Superior temporal gyrus (tissue), 1 donor: ENCODE results near the gene SMYD1.

Experiments used
- DNase-seq: peaks from one replicate; pipeline ENCODE4 v3.0.0-alpha.2; 2016; ENCODE audit errors: extremely low spot score

Gene SMYD1

DNA sequence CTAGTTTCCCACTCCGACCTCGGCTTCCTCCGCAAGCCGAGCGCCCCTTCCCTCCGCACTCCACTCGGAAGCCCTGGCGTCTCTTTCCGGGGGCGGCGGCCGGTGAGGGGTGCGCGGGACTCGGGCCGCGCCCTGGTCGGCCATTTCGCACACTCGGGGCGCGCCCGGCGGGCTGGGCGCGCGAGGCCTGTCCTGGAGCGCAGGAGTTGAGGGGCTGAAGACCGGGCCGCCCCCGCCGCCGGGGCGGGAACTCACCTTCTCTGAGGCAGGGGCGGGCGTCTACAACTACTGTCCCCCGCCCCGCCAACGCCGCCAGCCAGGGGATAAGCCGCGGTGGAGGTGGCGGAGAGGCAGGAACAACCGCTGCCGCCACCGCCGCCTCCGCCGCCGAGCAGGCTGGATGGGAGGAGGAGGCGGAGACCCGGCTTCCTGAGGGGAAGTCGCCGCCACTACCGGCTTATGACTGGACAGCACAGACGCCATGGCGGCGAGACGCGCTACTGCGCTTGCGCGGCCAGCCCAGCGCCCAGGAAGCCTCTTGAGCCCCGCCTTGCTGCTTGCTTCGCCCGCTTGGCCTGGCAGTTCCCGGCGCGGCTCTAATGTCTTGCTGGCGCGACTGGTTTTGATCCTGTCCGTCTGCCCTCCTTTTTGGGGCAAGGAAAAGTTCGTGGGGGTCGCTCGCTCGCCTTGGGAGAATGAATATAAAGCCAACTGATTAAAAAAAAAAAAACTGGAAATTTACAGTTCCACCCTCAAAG, 12.1 kb upstream of the SMYD1 start, which contains the start of gene KRCC1:
KRCC1 (minus strand) TSS at position 413 of the 758 bp plus-strand sequence. CDS start 27,220 bp downstream, outside the sequence.
- peak; percentile 98 for DNase-seq

DNA sequence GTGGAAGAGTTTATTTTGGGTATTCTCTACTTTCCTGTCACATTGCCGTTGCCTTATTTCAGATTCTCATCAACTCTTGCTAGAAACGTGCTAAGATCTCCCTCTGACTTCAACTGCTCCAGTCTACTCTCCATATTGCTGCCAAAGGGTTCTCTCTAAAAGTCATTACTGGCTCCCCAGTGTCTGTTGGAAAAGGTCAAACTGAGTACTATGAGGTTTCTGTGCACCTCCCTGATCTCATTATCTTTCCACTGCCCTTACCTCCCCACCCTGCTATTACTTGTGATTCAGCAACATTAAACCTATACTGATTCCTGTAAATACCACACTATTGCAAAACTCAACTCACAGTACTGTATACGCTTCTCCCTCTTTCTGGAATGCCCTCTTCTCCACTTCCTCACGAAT, 10.2 kb upstream of the SMYD1 start:
- no peak for DNase-seq

DNA sequence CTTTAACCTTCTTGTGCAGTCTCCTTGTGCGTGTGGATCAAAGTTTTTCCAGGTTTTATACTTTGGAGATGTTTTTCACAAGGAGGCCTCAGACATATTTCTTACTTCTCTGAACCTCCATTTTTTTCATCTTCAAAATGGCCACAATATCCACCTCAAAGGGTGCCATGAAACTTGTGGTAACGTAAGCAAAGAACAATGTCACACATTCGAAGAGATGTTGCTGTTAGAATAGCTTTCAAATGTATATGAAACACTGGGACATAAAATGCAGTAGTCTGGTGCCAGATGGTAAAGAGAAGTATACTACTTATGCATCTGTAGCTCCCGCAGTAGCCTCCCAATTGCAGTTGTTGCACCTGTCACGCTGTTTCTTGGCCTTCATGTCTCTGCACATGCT, 9.4 kb upstream of the SMYD1 start:
- DNase-seq: no peak

DNA sequence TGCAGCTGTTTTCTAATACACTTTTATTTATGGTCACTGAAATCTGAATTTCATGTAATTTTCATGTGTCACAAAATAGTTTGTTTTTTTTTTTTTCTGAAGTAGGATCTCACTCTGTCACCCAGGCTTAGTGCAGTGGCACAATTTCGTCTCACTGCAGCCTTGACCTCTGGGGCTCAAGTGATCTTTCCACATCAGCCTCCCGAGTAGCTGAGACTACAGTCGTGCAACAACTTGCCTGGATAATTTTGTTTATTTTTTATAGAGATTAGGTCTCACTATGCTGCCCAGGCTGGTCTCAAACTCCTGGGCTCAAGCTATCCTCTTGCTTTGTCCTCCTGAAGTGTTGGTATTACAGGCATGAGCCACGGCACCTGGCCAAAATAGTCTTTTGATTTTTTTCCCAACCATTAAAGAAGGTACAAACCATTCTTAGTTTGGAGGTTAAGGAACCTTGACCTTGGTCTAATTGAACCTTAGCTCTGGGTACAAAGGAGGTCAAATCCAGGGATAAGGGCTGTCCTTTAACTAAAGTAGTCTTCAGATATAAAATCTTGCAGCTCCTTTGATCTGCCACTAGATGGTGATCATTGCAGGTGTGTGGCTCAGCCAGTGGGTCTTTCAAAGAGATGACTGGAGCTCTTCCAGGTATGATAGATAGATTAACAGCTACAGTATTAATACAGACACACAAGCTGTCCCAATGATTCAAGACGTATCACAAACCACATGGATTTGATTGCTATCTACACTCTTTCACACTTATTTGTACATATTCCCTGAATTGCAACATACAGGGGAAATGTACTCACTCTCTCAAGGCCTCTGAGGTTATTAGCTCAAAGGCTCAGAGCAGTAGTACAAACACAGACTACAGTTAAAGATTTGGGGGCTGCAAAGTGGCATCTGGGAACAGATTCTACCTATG, 7.4 kb upstream of the SMYD1 start:
- peak; percentile 91 for DNase-seq

DNA sequence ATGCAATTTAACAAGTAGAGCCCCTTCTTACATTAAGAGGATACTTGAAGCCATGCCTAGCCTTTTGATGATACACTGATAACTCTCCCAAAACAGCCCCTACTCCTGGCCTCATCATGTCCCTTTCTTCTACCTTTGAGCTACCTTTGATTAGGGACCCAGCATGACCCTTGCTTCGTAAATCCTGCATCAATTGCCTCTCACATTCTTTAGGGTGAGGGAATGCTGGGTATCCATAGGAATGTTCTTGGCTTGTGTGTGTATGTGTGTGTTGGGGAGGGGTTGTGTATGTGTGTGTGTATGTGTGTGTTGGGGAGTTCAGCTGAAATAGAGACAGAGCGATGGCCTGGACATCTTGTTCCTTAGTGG, 6.7 kb upstream of the SMYD1 start:
- no peak for DNase-seq

DNA sequence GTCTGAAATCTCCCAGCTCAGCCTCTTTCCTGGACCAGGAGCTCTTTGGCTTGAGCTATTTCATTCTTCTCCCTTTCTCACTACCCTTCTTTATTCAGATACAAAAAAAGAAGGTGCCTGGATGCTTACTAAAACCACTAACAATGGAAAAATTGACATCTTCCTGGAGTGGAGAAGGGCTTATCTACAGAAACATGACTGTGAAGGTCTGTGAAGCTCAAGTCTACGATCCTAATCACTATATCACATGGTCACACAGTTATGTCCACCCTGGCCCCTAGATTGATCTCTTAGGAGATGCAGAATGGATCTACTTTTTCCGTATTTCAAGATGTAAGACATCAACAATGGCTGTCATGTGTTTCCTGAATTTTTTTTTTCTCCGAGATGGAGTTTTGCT, 6.3 kb upstream of the SMYD1 start:
- DNase-seq: no peak

DNA sequence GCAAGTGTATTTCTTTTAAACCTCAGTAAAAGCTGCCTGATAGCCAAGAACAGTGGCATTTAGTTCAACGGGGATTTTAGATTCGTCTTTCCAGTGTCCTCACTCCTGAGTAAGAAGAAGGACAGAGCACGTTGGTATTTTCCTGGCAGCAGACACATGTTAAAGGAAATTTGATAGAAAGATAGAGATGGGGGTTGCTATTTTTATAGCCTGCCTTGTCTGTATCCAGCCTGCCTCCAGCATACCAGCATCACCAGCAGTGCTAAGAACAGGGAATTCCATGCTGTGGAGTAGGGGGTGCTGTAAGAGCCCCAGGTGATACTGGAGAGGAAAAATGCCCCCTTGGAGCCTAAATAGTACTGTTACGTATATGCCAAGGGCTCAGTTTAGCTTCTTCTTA, 1.1 kb upstream of the SMYD1 start:
- no peak for DNase-seq

DNA sequence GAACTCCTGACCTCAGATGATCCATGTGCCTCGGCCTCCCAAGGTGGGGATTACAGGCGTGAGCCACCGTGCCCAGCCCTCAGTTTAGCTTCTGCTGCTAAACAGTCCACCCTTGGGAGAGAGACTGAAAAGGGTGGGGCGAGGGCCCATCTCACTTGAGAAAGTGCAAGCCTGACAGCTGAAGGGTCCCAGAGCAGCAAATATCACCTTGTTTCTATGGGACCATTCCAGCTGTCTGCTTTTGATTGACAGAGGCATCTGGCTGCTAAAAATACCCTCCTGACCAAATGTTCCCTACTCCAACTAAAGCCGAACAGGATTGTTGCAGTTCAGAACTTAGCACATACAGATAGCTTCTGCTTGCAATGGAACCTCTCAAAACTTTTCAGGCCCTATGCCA, 436 bp upstream of the SMYD1 start:
- no peak for DNase-seq

DNA sequence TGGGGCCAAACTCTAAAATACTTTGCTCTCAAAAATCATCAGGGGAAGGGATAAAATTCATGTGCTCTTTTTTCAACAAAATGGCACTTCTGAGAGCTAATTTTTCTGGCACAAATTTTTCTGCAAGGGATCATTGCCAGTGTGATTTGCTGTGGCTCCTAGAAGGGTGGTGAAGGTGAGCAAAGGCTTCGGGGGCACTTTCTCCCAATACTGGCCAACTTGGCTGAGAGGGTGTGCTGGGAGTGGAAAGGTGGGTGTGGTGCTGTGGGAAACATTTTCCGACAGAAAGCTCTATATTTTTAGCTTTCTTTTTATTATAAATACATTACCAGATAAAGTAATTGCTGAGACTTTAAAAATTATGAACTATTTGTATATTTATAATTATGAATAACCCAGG, 419 bp downstream of the SMYD1 start:
- no peak for DNase-seq

DNA sequence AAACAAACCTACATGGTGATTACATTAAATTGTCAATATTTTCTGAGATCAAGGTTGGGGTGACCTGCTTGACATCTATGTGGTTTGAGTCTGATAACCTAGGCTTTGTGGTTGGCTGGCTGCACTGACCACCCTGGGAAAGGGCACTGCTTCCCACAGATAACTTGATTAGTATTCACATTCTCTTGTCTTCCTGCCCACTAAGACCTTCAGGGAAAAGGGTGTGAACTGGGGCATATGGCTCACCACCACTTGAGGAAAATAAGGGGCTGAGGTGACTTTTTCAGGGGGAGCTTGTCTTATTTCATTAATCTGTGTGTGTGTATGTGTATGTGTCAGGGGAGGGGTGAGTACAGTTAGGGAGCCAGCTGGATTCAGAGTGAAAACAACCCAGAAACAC, 1.5 kb downstream of the SMYD1 start:
- no peak for DNase-seq

DNA sequence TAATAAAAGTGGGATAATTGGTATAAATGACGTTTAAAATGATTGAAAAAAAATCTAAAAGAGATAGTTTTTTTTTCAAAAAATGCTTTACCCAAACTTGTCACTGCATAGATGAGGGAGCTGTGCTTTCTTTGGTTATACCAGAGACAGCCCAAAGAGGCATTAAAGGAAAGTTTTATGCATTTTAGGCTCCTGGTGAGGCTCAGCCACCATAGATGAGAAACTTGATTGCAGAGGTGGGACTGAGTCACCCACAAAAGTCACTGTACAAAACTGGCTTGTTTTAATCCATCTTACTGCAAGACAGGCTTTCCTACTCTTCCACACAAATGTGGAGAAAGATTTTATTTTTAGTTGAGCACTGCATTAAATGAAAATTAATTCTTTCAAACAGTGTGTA, 2.4 kb downstream of the SMYD1 start:
- no peak for DNase-seq

DNA sequence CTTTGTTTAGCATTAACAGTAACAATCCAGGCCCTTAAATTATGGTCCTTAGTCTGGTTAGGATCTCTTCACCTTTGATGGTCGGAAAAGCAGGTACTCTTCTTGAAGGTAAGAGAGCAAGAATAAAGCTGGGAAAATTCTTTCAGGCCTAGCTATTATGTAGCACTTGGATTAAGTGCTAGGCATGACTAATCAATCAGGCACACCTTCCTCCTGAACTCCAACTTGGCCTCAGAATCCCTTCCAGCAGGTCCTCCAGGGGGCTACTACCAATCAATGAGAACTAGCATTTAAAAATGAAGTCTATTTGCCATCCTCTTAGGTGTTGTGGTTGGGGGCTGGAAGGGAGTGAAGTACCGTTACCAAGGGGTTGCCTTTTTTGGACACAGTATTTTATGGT, 3.7 kb downstream of the SMYD1 start:
- no peak for DNase-seq

DNA sequence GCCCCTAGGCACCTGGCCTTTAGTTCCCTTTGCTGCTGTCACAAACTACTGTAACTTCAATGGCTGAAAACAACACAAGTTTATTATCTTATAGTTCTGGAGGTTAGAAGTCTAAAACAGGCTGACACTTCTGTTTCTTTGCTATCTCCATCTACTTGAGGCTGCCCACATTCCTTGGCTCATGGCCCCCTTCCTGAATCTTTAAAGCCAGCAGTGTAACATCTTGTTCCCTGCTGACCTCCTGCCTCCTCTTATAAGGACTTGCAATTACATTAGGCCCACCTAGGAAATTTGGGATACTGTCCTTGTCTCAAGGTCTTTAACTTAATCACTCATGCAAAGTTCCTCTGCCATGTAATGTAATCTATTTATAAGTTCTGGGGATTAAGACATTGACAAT, 6.5 kb downstream of the SMYD1 start:
- DNase-seq: no peak

DNA sequence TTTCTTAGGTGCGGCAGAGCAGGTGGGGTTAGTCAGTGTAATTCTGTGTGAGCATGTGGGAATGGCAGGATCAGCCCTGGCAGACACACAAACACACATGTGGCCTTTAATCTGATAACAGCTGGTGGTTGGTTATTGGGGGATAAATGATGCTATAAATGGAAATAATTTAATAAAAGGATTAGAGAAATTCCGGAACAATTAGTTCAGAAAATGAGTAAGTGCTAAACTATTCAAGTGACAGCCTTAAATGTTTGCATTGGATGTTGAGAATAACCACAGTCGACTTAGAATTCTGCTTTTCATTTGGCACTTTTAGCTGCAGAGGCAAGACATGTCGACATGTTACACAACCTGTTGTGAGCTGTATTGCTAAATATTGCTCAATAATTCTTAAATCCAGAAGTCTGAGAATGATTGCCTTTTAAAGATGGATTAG, 7.2 kb downstream of the SMYD1 start:
- DNase-seq: no peak

DNA sequence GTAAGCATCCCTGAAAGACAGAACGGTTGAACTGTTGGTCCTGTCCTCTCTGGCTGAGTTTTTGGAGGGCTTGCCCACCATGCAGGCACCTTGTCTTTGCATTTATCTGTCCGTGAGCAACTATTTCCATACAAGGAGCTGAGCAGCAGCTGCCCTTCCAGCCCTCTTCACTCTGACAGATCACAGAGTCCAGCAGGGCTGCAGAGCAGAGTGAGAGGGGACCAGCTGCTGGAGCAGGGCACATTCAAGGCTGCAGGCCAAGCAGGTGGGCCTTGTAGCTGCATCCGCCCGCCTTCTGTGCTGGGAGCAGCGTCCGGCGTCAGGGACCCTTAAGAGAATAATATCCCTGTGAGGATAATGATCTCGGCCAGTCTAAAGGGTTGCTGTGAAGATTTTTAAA, 9.5 kb downstream of the SMYD1 start:
- DNase-seq: no peak

DNA sequence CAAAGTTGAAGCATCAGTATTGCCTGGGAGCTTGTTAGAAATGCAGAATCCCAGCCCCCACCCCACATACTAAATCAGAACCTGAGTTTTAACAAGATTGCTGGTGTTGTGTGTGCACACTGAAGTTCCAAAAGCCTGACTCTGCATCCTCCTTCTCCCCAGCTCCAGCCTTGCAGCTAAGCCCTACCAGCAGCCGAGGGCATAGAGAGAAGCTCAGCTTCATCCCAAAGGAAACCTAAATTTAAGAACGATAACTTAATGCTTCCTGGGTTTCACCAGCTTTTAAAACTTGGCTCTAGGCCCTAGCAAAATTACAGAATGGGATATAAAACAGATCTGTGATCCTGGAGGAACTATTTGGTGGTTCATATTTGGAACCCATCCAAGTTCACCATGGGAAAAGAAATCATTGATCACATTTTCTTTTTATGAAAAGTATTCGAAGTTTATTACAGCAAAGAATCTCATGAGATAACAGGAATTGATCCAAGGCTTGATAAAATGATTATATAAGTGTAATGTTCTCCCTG, 11.1 kb downstream of the SMYD1 start:
- DNase-seq: no peak

DNA sequence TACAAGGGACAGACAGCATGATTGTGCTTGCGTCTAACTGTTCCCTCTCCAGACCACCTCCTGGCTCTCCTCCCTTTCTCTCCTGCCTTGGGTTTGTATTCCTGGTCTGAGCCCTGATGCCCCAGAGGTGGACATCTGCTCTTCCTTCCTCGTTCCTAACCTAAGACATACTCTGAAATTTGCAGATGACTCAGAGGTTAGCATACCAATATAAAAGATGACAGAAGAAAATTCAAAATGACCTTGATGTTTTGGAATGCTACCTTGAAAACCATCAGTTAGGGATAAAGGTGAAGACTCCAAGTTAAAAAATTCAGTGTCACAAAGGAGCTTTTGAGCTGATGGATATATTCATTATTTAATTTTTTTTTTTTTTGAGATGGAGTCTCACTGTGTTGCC, 12.9 kb downstream of the SMYD1 start:
- no peak for DNase-seq

DNA sequence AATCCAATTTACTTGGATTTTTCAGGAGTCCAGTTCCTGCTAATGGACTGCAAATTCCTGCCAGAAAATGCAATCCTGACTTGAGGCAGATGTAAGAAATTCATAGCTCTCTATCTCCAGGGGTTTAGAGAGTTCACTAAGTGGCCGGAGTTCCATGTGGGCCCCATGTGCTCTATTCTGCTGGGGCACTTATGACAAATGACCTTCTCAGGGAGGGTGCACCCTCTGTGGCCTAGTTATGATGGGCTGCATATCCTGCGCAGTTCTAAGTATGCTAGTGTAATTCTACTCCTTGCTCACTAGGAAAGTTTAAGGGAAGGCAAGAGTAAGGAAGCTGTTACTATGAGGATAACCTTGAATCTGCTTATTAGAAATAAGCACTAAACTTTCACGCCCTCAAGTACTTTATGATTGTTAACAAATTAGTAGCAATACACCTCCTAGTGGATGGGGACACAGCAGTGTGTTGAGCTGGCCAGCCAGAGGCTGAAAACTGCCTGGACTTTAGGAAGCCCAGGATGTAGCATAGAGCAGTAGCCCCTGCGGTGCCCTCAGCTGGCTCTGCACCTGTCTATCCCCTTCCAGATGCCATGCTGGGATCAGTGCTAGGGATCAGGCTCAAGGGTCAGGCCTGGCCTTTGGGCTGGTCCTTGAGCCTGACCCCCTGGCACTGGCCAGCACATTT, 14.4 kb downstream of the SMYD1 start:
- DNase-seq: peak; percentile 56

DNA sequence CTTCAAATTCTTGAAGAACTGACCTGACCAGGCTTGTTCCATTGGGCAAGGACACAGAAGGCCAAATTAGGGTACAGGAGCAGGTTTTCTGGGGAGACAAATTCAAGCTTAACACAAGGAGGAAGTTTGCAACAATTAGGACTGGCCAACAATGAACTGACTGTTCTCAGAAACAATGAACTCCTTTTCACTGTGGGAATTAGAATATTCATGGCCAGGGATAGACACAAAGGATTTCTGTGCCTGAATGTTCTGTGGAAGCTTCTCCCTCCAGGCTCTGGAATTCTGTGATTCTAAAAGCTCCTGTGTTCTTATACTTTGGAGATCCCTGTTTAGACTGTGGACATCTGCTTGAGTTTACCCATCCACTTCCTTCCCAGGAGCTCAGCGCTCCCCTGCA, 15.2 kb downstream of the SMYD1 start:
- peak; percentile 97 for DNase-seq

DNA sequence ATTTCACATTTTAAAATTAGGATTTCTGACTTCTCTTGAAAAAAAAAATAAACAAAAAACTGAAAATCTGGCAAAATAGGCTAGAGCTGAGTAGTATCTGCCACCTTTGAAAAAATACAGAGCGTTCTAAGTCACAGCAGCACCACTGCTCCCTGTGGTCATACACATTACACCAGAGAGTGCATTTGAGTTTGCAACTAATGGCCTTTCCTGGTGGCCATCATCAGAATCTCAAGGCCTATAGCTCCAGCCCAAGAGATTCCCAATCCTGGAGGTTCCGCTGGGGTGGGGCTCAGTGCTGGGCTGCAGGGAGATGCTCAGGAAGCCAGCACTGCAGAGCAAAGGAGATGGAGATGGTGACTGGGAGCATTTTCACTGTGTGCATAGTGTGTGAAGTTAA, 17.5 kb downstream of the SMYD1 start:
- DNase-seq: no peak

DNA sequence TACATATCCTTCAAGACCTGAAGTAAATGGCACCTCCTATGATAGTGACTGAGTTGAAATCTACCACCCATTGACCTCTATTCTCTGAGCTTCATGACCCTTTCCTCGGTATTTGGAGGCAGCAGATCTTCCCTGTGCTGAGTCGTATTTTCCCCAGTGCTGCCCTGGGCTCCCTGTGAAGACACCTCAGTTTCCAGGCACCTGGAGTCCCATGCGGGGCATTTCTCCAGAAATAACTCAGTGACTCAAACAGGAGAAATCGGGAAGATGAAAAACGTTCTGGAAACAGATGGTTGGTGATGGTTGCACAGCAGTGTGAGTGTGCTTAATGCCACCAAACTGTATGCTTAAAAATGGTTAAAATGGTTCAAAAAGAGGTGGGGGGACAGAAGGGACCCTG, 18.0 kb downstream of the SMYD1 start:
- peak; percentile 31 for DNase-seq

DNA sequence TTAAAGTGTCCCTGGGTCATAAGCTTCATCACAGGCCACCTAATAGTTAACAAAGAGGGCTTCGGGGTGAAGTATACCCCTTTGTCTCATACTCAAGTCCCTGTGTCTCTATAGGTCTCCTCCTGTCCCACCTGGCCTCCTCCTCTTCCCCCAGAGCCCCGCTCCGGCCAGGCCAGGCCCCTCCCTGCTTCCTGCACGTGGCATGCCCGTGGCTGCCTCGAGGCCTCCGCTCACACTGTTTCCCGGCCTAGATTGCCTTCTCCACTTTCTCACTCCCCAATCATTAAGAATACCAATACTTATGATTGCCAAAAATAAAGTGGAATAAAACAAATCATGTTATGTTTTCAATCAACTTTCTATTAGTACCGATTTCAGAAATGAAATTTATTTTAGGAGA, 18.8 kb downstream of the SMYD1 start:
- DNase-seq: no peak
